GM12892 (cell line): Measurements from ENCODE around the gene SLC5A6.

Source experiments
- DNase-seq: peaks from one replicate; pipeline ENCODE4 v3.0.0; 2011; ENCODE audit not compliant: insufficient read length
- FAIRE-seq: peaks from 2 replicates; lab custom pipeline; 2011; peaks lifted over from hg19 to GRCh38; lab: Jason Lieb, UNC
- POLR2A ChIP-seq: IDR thresholded peaks from 2 replicates; pipeline ENCODE4 v1.6.1; 2011; ENCODE audit warnings: low read depth, low read length, control low read depth
- POLR2AphosphoS5 ChIP-seq: IDR thresholded peaks from 2 replicates; pipeline ENCODE4 v1.6.1; 2011; ENCODE audit warnings: low read depth, low read length, control low read depth
- TAF1 ChIP-seq: IDR thresholded peaks from 2 replicates; pipeline ENCODE4 v1.6.1; 2011; ENCODE audit warnings: low read depth, mild to moderate bottlenecking, control low read depth, low read length, borderline replicate concordance

The SLC5A6 gene

GRCh38 chr2:27247893-27248292 lies 35.8 kb upstream of the SLC5A6 start:
- no peak for DNase-seq
- no peak for FAIRE-seq
- TF ChIP-seq POLR2AphosphoS5 = no peak
- no peak for TF ChIP-seq TAF1
- no peak for TF ChIP-seq POLR2A

- FAIRE-seq (no peak), DNase-seq (no peak)
- TF ChIP-seq POLR2AphosphoS5 (no peak), POLR2A (no peak), TAF1 (no peak)
These were observed 33.6 kb upstream of the SLC5A6 start for GRCh38 chr2:27245626-27246025.

DNA sequence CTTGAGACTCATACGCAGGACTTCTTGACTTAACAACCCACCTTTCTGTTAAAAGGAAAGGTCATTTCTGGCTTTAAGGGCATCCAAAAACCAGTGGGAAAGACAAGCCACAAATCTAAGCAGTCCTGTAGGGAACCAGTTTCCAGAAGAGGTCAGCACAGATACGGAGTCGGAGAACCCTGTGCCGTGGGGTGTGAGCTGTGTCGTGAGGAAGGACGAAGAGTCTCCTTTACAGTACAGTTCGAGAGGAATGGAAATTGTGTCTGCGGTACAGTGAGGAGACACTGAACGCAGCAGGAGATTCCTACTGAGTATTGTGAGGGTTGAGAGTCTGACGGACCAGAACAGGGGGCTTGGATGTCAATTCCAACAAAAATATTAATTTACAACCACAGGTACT lies 33.0 kb upstream of the SLC5A6 start:
- TF ChIP-seq POLR2A (no peak), POLR2AphosphoS5 (no peak), TAF1 (no peak)
- DNase-seq (no peak), FAIRE-seq (no peak)

DNA sequence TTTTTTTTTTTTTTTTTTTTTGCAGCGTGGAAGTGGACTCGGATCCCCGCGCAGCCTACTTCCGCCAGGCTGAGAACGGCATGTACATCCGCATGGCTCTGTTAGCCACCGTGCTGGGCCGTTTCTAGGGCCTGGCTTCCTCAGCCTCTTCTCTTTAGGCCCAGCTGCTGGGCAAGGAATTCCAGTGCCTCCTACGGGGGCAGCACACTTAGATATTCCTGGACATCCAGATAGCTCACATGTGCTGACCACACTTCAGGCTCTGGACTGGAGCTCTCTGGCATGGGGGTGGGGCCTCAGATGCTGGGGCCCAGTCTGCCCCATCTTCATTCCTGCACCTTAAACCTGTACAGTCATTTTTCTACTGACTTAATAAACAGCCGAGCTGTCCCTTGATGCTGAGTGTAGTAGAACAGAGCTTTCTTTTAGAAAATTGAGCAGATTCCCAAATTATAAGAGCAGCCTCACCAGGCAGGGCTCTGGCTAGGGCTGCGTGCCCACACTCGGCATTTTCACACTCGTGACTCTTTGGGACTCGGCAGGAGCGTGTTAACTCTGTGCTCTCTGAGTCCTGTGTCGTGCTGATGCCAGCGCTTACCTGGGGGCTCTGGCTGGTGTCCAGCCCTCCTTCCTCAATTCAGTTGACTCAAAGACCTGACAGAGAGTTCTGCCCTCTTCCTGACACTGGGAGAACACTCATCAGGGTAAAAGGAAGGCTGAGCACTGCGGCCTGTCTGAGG lies 31.5 kb upstream of the SLC5A6 start:
- TF ChIP-seq POLR2A = no peak
- no peak for TF ChIP-seq TAF1
- TF ChIP-seq POLR2AphosphoS5 = no peak
- DNase-seq (no peak), FAIRE-seq (no peak)

DNA sequence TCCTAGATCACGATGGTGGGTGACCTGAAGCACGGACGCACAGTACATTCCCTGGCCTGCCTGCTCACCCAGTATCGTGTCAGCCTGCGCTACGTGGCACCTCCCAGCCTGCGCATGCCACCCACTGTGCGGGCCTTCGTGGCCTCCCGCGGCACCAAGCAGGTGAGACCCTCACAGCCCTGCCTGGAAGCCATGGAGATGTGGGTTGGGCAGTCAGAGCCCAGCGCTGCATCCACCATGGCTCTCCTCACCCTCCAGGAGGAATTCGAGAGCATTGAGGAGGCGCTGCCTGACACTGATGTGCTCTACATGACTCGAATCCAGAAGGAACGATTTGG lies 30.5 kb upstream of the SLC5A6 start:
- TF ChIP-seq POLR2AphosphoS5 (no peak), TAF1 (no peak), POLR2A (no peak)
- no peak for DNase-seq

GRCh38 chr2:27241761-27242613 lies 29.9 kb upstream of the SLC5A6 start:
- no peak for DNase-seq
- TF ChIP-seq TAF1 (no peak), POLR2A (no peak), POLR2AphosphoS5 (no peak)
- no peak for FAIRE-seq

More for the DNA sequence above, 30.5 kb upstream of the SLC5A6 start:
- no peak for FAIRE-seq

DNA sequence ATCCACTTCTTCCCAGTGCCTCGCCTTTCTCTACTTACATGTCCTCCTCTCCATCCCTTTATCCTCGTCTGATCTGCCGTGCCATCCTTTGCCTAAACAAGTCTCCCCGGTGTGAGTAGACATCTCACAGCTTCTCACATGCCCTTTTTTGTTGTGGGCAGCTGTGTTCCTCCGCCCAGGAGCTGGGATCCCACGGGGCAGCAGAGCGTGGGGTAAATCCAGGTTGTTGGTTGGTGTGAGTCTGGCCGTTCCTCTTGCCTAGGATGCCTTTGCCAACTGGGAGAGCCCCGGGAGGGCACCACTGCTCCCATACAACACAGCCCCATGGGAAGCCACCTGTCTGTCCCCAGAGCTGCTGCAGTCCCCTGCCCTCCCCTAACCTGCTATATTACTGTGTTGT lies 28.3 kb upstream of the SLC5A6 start:
- FAIRE-seq (no peak), DNase-seq (no peak)
- no peak for TF ChIP-seq POLR2A
- no peak for TF ChIP-seq TAF1
- TF ChIP-seq POLR2AphosphoS5 = no peak

DNA sequence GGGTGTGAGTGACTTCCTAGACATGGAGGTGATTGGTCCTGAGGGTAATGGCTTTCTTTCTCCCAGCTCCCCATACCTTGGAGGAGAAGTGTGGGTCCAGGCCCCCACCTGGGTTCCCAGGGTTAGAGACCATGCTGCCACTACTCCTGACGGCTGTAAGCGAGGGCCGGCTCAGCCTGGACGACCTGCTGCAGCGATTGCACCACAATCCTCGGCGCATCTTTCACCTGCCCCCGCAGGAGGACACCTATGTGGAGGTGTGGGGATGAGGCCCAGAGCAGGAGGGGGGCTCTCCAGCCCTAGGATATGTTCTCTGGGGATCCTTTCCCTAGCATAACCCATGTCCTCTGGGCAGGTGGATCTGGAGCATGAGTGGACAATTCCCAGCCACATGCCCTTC lies 26.9 kb upstream of the SLC5A6 start:
- no peak for TF ChIP-seq POLR2A
- TF ChIP-seq POLR2AphosphoS5 = no peak
- TF ChIP-seq TAF1 = no peak
- FAIRE-seq (no peak), DNase-seq (no peak)

- TF ChIP-seq POLR2A (no peak), TAF1 (no peak), POLR2AphosphoS5 (no peak)
- DNase-seq (no peak), FAIRE-seq (no peak)
These were observed 25.4 kb upstream of the SLC5A6 start for GRCh38 chr2:27237341-27237945.

- TF ChIP-seq POLR2AphosphoS5 (no peak), POLR2A (no peak), TAF1 (no peak)
- FAIRE-seq = no peak
- no peak for DNase-seq
These were observed 24.6 kb upstream of the SLC5A6 start for GRCh38 chr2:27236626-27237025.

DNA sequence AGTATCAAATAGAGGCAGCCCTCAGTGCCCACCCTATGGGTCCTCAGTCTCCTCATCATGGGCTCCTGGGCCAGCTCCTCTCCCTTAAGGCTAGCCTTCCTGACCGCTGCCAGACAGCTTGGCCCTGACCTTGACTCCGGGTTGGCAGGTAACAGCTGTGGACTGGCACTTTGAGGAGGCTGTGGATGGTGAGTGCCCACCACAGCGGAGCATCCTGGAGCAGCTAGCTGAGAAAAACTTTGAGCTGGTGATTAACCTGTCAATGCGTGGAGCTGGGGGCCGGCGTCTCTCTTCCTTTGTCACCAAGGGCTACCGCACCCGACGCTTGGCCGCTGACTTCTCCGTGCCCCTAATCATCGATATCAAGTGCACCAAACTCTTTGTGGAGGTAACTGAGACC lies 24.1 kb upstream of the SLC5A6 start:
- TF ChIP-seq POLR2AphosphoS5 (no peak), POLR2A (no peak), TAF1 (no peak)
- DNase-seq = no peak
- no peak for FAIRE-seq

- TF ChIP-seq TAF1 = no peak
- DNase-seq = no peak
- FAIRE-seq = no peak
These were observed 21.3 kb upstream of the SLC5A6 start for GRCh38 chr2:27233341-27233740.

DNA sequence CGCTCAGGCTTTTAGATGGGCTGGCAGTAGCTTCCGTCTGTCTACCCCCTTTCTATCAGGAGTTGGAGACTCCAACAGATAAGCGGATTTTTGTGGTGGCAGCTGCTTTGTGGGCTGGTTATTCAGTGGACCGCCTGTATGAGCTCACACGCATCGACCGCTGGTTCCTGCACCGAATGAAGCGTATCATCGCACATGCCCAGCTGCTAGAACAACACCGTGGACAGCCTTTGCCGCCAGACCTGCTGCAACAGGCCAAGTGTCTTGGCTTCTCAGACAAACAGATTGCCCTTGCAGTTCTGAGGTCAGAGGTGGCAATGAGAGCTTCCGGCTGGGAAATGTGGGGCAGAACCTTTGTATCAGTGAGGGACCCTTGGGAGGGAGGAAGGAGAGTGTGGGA lies 19.9 kb upstream of the SLC5A6 start:
- TF ChIP-seq POLR2A (no peak), POLR2AphosphoS5 (no peak), TAF1 (no peak)
- DNase-seq (no peak), FAIRE-seq (no peak)
